GM23338 (cell line): ENCODE data around the gene KRT79. TPM values are rescaled to one million over a fixed set of nuclear protein-coding genes. Genes with fewer than 3 reads are reported as not detected.

Experiments
- ATAC-seq: fragments of 200-7000 bp; cut with Tn5 transposase; 3 replicates; pipeline ENCODE4 v1.9.1; 2020
- DNase-seq: peaks from one replicate; pipeline ENCODE4 v3.0.0-alpha.2; 2015; ENCODE audit warnings: low spot score
- H2AFZ ChIP-seq: fragments of 200-600 bp; sonication (generic); 2 replicates; pipeline ENCODE4 v1.8.0; 2016; ENCODE audit warnings: antibody characterized with exemption, mild to moderate bottlenecking, moderate library complexity
- H3F3A ChIP-seq: fragments of 200-600 bp; sonication (generic); replicated peaks from 2 replicates; pipeline ENCODE4 v1.8.0; 2017; ENCODE audit warnings: antibody characterized with exemption, mixed run types, low read depth
- H3K27ac ChIP-seq: fragments of 200-600 bp; sonication (generic); 2 replicates; pipeline ENCODE4 v1.6.1; 2016; ENCODE audit warnings: low read depth
- H3K27me3 ChIP-seq: fragments of 200-600 bp; sonication (generic); 2 replicates; pipeline ENCODE4 v1.8.0; 2016; ENCODE audit warnings: mild to moderate bottlenecking, mixed run types, moderate library complexity; ENCODE audit not compliant: insufficient read depth
- H3K36me3 ChIP-seq: fragments of 200-600 bp; sonication (generic); 2 replicates; pipeline ENCODE4 v1.8.0; 2016; ENCODE audit warnings: mild to moderate bottlenecking; ENCODE audit not compliant: insufficient read depth
- H3K4me1 ChIP-seq: fragments of 200-600 bp; sonication (generic); 2 replicates; pipeline ENCODE4 v1.8.0; 2016; ENCODE audit warnings: mild to moderate bottlenecking, moderate library complexity; ENCODE audit not compliant: insufficient read depth
- H3K4me2 ChIP-seq: fragments of 200-600 bp; sonication (generic); 2 replicates; pipeline ENCODE4 v1.7.1; 2017; ENCODE audit warnings: mixed run types
- H3K4me3 ChIP-seq: fragments of 200-600 bp; sonication (generic); 2 replicates; pipeline ENCODE4 v1.6.1; 2016; ENCODE audit warnings: mixed run types
- H3K79me2 ChIP-seq: fragments of 200-600 bp; sonication (generic); replicated peaks from 2 replicates; pipeline ENCODE4 v1.8.0; 2017; ENCODE audit warnings: mild to moderate bottlenecking; ENCODE audit not compliant: insufficient read depth
- H3K9me2 ChIP-seq: fragments of 200-600 bp; sonication (generic); 2 replicates; pipeline ENCODE4 v1.8.0; 2017; ENCODE audit not compliant: insufficient read depth
- H4K20me1 ChIP-seq: fragments of 200-600 bp; sonication (generic); replicated peaks from 2 replicates; pipeline ENCODE4 v1.8.0; 2017; ENCODE audit warnings: mild to moderate bottlenecking; ENCODE audit not compliant: insufficient read depth
- H3K27ac Mint-ChIP-seq: 2 replicates; pipeline ENCODE4 v1.8.0; 2020; ENCODE audit warnings: inconsistent platforms, mild to moderate bottlenecking, moderate library complexity, mixed read lengths
- H3K27me3 Mint-ChIP-seq: 3 replicates; pipeline ENCODE4 v1.8.0; 2022; ENCODE audit warnings: low read depth, mild to moderate bottlenecking, moderate library complexity, mixed read lengths, inconsistent platforms; ENCODE audit not compliant: insufficient read depth, poor library complexity
- H3K36me3 Mint-ChIP-seq: 3 replicates; pipeline ENCODE4 v1.8.0; 2021; ENCODE audit warnings: low read depth, mild to moderate bottlenecking, inconsistent platforms, moderate library complexity, mixed read lengths
- H3K4me1 Mint-ChIP-seq: 3 replicates; pipeline ENCODE4 v1.8.0; 2020; ENCODE audit warnings: mild to moderate bottlenecking, inconsistent platforms, mixed read lengths
- H3K4me3 Mint-ChIP-seq: 3 replicates; pipeline ENCODE4 v1.8.0; 2021; ENCODE audit warnings: moderate library complexity, mild to moderate bottlenecking, inconsistent platforms, mixed read lengths
- H3K9me3 Mint-ChIP-seq: 3 replicates; pipeline ENCODE4 v1.8.0; 2020; ENCODE audit warnings: moderate library complexity, mild to moderate bottlenecking, inconsistent platforms, mixed read lengths
- EZH2phosphoT487 ChIP-seq: fragments of 200-600 bp; sonication (generic); IDR thresholded peaks from one replicate; pipeline ENCODE4 v1.8.1; 2018; ENCODE audit warnings: antibody characterized with exemption; ENCODE audit not compliant: unreplicated experiment
- NANOG ChIP-seq: IDR thresholded peaks from 2 replicates; pipeline ENCODE4 v1.6.1; 2016; ENCODE audit warnings: antibody characterized with exemption, borderline replicate concordance
- STAT1 ChIP-seq: IDR thresholded peaks from one replicate; pipeline ENCODE4 v1.6.1; 2016; ENCODE audit warnings: antibody characterized with exemption; ENCODE audit not compliant: unreplicated experiment
- ZNF331 ChIP-seq: fragments of 250-450 bp; sonication (Bioruptor Pico); IDR thresholded peaks from 2 replicates; pipeline ENCODE4 v1.5.0; 2020; ENCODE audit warnings: low read depth, mild to moderate bottlenecking, moderate library complexity
- ZNF462 ChIP-seq: fragments of 250-450 bp; sonication (Bioruptor Pico); IDR thresholded peaks from 2 replicates; pipeline ENCODE4 v1.5.0; 2020; ENCODE audit warnings: mild to moderate bottlenecking, moderate library complexity
- polyA plus RNA-seq: library from polyadenylated mRNA; unstranded; fragments of >200 nt; fragmentation: Nextera tagmentation; extraction: Ambion mirVana; gene quantifications from 2 replicates; pipeline ENCODE4 v1.2.1, GENCODE V29; 2016
- total RNA-seq: library from RNA; depleted of rRNA; stranded (reverse); fragments of >200 nt; shearing (Covaris generic); gene quantifications from 2 replicates; pipeline ENCODE4 v1.2.3, GENCODE V29; 2014

Gene KRT79
- total and polyA plus RNA-seq, 2 experiments from 2014 or later: 0.21 TPM; not detected in 1

- TF ChIP-seq ZNF462 (no peak), NANOG (no peak)
Observed at GRCh38 chr12:52805000-52805399, 29.1 kb downstream of the KRT79 start (continued).

- Histone ChIP-seq H3F3A (no peaks in the 10 kb centered on the region), H3K9me2 (peaks cover 5% of the 10 kb centered on the region; the same call in 1 of the 2 replicates), H3K27me3 (no peaks in the 10 kb centered on the region), H3K36me3 (no peaks in the 10 kb centered on the region), H2AFZ (no peak overlapping the region), H3K4me1 (peaks cover 38% of the 10 kb centered on the region), H3K4me2 (no peak overlapping the region), H3K79me2 (no peaks in the 10 kb centered on the region), H3K27ac (no peak overlapping the region), H4K20me1 (no peaks in the 10 kb centered on the region), H3K4me3 (no peak overlapping the region)
- no peak overlapping the region for H3K4me3 Mint-ChIP-seq
- ATAC-seq: no peak
- peaks cover 41% of the 10 kb centered on the region for H3K4me1 Mint-ChIP-seq
- H3K9me3 Mint-ChIP-seq: no peaks in the 10 kb centered on the region
- peaks cover 5% of the 10 kb centered on the region for H3K27me3 Mint-ChIP-seq
- TF ChIP-seq EZH2phosphoT487: no peak
- no peak for TF ChIP-seq STAT1
- no peak for TF ChIP-seq ZNF331
- no peak for DNase-seq
- no peaks in the 10 kb centered on the region for H3K36me3 Mint-ChIP-seq
- H3K27ac Mint-ChIP-seq: no peak overlapping the region
Observed at GRCh38 chr12:52802442-52802841, 31.7 kb downstream of the KRT79 start.

GRCh38 chr12:52801773-52802172 lies 32.3 kb downstream of the KRT79 start:
- Histone ChIP-seq H3K27ac (no peak overlapping the region), H3K4me3 (no peak overlapping the region), H3K4me2 (no peak overlapping the region), H3K27me3 (no peaks in the 10 kb centered on the region), H3K79me2 (no peaks in the 10 kb centered on the region), H3K9me2 (peaks cover 5% of the 10 kb centered on the region; the same call in 1 of the 2 replicates), H3K4me1 (peaks cover 38% of the 10 kb centered on the region), H3K36me3 (no peaks in the 10 kb centered on the region), H4K20me1 (no peaks in the 10 kb centered on the region), H3F3A (no peaks in the 10 kb centered on the region), H2AFZ (no peak overlapping the region)
- DNase-seq (no peak), ATAC-seq (no peak)
- Mint-ChIP-seq H3K27ac (no peak overlapping the region), H3K36me3 (no peaks in the 10 kb centered on the region), H3K9me3 (no peaks in the 10 kb centered on the region), H3K27me3 (peaks cover 4% of the 10 kb centered on the region), H3K4me1 (peaks cover 41% of the 10 kb centered on the region), H3K4me3 (no peak overlapping the region)
- TF ChIP-seq EZH2phosphoT487: no peak
- no peak for TF ChIP-seq ZNF462
